Body of pancreas (tissue), 4 donors: ENCODE results near the gene MIS18A. TPM values are rescaled to one million over a fixed set of nuclear protein-coding genes. Genes with fewer than 3 reads are reported as not detected.

Experiments
- ATAC-seq: fragments of 150-250 bp; one replicate; pipeline ENCODE4 v1.9.1; 2016
- DNase-seq, 4 donors: peaks; one replicate each; pipeline ENCODE4 v3.0.0-alpha.2; 2019
- H3K27ac ChIP-seq, 4 donors: fragments of 200-600 bp; sonication (generic); 1 replicate in 3 of 4; 2 replicates in 1 of 4; pipeline versions ENCODE4 v1.5.1 to v1.6.1; 2016 to 2019; ENCODE audit warnings: mild to moderate bottlenecking in 1 of 4, mixed read lengths in 1 of 4, moderate library complexity in 1 of 4
- H3K27me3 ChIP-seq, 2 donors: fragments of 200-600 bp; sonication (generic); one replicate each; pipeline ENCODE4 v1.6.0; 2016; ENCODE audit warnings: mild to moderate bottlenecking in 1 of 2
- H3K36me3 ChIP-seq, 2 donors: fragments of 200-600 bp; sonication (generic); replicated peaks in 1 of 2; 2 replicates each; pipeline ENCODE4 v1.5.1; 2016; ENCODE audit warnings: low read depth in 2 of 2; ENCODE audit not compliant: insufficient read depth in 1 of 2
- H3K4me1 ChIP-seq: fragments of 200-600 bp; sonication (generic); one replicate; pipeline ENCODE4 v1.6.0; 2016
- H3K4me3 ChIP-seq, 2 donors: fragments of 200-600 bp; sonication (generic); 1 replicate in 1 of 2; 2 replicates in 1 of 2; pipeline ENCODE4 v1.5.1; 2016 to 2019
- H3K9me3 ChIP-seq, 3 donors: fragments of 200-600 bp; sonication (generic); 1 replicate in 2 of 3; 2 replicates in 1 of 3; pipeline ENCODE4 v1.5.1; 2016
- POLR2A ChIP-seq, 3 donors: fragments of 450-650 bp; IDR thresholded peaks; one replicate each; pipeline ENCODE4 v1.6.1; 2016; ENCODE audit warnings: antibody characterized with exemption in 3 of 3, mild to moderate bottlenecking in 2 of 3
- WGBS, 2 donors: methylation state at CpG; one replicate each; pipeline ENCODE4 v1.1.5; 2017; 5-methylcytosine and 5-hydroxymethylcytosine counted together
- intact Hi-C: fragments of 100-400 bp; cut with DNase I; formaldehyde crosslinking; loops from one replicate; pipeline ENCODE4 v1.15.1; 2023
- total RNA-seq, 2 donors: library from RNA; depleted of rRNA; stranded (reverse); fragments of >200 nt; gene quantifications; one replicate each; pipeline ENCODE4 v1.1.0, GENCODE V29; 2016
- TF ChIP-seq, protein P1 (sequence below), 7 experiments: fragments of 450-650 bp in 4 of 7; fragments of 200-600 bp in 3 of 7; sonication (generic) in 3 of 7; IDR thresholded peaks; one replicate each; pipeline ENCODE4 v1.5.1; 2016 to 2019; ENCODE audit warnings: antibody characterized with exemption in 7 of 7

MIS18A gene
- total RNA-seq = 1 to 10 TPM; 4.3 to 5.2 TPM

DNA sequence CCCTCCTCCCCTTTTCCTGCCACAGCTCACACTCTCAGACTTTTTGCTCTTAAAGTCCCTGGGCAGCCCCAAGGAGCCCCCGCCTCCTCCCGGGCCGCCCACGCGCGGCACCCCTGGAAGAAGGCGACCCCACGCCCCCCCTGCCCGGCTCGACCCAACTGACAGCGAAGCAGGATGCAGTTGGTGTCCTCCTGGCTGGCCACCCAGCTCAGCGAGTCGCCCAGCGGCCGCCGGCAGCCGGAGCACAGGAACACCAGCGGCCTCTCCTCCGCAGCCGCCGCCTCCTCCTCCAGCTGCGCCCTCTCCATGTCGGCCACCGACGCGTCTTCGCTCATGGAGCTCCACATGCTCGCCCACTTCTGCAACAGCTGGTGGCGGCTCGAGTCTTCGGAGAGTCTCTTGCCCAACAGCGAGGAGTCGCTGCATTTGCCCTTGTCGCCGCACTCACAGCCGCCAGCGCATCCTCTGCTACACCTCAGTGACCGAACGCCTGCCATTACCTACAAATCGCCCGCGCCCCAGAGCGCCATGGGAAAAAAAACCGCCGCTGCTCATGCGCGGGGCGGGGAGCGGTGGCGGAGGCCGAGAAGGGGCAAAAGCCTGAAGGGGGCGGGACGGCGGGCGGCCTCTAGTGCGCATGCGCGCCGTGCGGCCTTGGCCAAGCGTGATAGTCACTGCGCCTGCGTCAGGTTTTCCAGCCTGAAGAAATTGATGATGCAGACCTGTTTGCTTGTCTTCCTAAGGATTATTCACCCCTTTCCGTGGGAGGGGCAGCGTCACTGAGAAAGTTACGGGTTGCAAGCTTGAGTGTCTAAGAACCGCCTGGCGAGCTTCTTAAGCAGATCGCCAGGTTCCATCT is at the start of gene MIS18A:
TSS of gene MIS18A (minus strand) at position 532 of the 859 bp plus-strand sequence. CDS start at position 497, 35 bp downstream.
- Histone ChIP-seq H3K27ac (peak within 1 kb of the TSS; percentile 28 to 67 (median 48)), H3K27me3 (no peaks in the 10 kb centered on the region), H3K9me3 (no peaks in the 10 kb centered on the region), H3K4me3 (peak within 1 kb of the TSS; percentile 73 to 76), H3K4me1 (peaks cover 22% of the 10 kb centered on the region), H3K36me3 (no peaks in the 10 kb centered on the region)
- WGBS, 2 donors = 0 to 1% methylated on average over 25 to 65 of the region's 69 CpGs
- TF ChIP-seq, protein P1, sequence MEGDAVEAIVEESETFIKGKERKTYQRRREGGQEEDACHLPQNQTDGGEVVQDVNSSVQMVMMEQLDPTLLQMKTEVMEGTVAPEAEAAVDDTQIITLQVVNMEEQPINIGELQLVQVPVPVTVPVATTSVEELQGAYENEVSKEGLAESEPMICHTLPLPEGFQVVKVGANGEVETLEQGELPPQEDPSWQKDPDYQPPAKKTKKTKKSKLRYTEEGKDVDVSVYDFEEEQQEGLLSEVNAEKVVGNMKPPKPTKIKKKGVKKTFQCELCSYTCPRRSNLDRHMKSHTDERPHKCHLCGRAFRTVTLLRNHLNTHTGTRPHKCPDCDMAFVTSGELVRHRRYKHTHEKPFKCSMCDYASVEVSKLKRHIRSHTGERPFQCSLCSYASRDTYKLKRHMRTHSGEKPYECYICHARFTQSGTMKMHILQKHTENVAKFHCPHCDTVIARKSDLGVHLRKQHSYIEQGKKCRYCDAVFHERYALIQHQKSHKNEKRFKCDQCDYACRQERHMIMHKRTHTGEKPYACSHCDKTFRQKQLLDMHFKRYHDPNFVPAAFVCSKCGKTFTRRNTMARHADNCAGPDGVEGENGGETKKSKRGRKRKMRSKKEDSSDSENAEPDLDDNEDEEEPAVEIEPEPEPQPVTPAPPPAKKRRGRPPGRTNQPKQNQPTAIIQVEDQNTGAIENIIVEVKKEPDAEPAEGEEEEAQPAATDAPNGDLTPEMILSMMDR (IDR thresholded peaks at IDR 0.05) = peak in 1 of 7 experiments; percentile 26
- peak; percentile 38 to 72 (median 69) for TF ChIP-seq POLR2A (IDR thresholded peaks at IDR 0.05)
- intact Hi-C loops = no loop called here
- ATAC-seq (peak; percentile 99), DNase-seq (peak; percentile 95 to 98 (median 98))

- no peak for TF ChIP-seq POLR2A (IDR thresholded peaks at IDR 0.05)
- TF ChIP-seq, protein P1 (IDR thresholded peaks at IDR 0.05) = no peak
- intact Hi-C loops = no loop called here
- DNase-seq (no peak), ATAC-seq (peak; percentile 47)
- WGBS, 2 donors = 74 to 85% methylated on average over 3 of the region's 3 CpGs
- Histone ChIP-seq H3K4me3 (no peak overlapping the region), H3K4me1 (no peaks in the 10 kb centered on the region), H3K27ac (peak overlapping the region in 2 of 4 donors; percentile 12 to 36), H3K36me3 (peaks cover 9 to 18% of the 10 kb centered on the region in 2 donors), H3K9me3 (no peaks in the 10 kb centered on the region), H3K27me3 (no peaks in the 10 kb centered on the region)
Measured at GRCh38 chr21:32328595-32328994, 49.7 kb upstream of the MIS18A start.

- H3K36me3 ChIP-seq = peaks cover 11 to 36% of the 10 kb centered on the region in 2 donors
- no peak overlapping the region for H3K4me3 ChIP-seq
- no peak for TF ChIP-seq POLR2A (IDR thresholded peaks at IDR 0.05)
- TF ChIP-seq, protein P1 (IDR thresholded peaks at IDR 0.05) = no peak
- no peaks in the 10 kb centered on the region for H3K9me3 ChIP-seq
- H3K4me1 ChIP-seq = no peaks in the 10 kb centered on the region
- no peak for DNase-seq
- 90 to 92% methylated on average over 8 of the region's 8 CpGs for WGBS, 2 donors
- intact Hi-C loops = no loop called here
- H3K27me3 ChIP-seq = no peaks in the 10 kb centered on the region
- H3K27ac ChIP-seq = no peak overlapping the region
- no peak for ATAC-seq
Measured at GRCh38 chr21:32325706-32326105, 46.9 kb upstream of the MIS18A start.

- WGBS, 2 donors = 90 to 91% methylated on average over 7 to 10 of the region's 10 CpGs
- ATAC-seq (no peak), DNase-seq (no peak)
- TF ChIP-seq, protein P1 (IDR thresholded peaks at IDR 0.05) = no peak
- TF ChIP-seq POLR2A (IDR thresholded peaks at IDR 0.05) = no peak
- Histone ChIP-seq H3K4me1 (no peaks in the 10 kb centered on the region), H3K27ac (no peak overlapping the region), H3K4me3 (no peak overlapping the region), H3K9me3 (no peaks in the 10 kb centered on the region), H3K36me3 (peaks cover 11 to 60% of the 10 kb centered on the region in 2 donors), H3K27me3 (no peaks in the 10 kb centered on the region)
- intact Hi-C loops = no loop called here
Measured at GRCh38 chr21:32322676-32323075, 43.8 kb upstream of the MIS18A start.
